Measurements from ENCODE around the gene RADX.

Gene RADX

DNA sequence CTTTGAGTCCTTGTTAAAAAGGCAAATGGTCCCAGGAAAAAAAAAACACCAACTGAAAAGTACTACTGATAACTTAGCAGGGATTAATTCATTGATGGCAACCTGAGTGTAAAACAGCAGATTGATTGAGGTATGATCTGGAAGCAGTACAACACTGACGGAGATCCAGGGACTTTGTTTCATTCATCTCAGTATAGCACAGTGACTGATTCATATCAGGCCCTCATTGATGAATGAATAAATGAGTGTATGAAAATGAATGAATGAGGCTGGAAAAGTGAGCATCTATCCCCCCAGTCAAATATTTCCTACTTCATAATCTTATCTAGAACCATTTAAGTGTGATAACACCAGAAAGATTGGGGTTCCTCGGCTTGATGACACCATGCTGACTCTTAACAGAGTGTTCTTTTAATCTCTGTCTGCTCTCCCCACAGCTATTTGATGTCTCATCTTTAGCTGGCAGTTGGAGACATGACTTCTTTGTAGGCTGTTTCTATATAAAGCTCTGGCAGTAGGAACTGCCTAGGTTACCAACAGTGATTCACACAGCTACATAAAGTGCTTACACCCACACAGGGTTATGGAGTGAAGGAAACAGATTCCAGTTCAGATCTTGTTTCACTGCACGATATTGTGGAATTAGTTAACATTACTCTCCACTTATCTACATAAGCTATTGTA is 96.1 kb downstream of the RADX start:
- ChIA-PET CTCF (interaction anchor here (0.6 kb wide), 1 partner anchor 28 kb away, joined by 3 read pairs; no protein-coding TSS in a partner anchor), POLR2A (interaction anchor here (1.0 kb wide), 1 partner anchor 19 kb away, joined by 3 read pairs; the partner anchor contains the start of gene RNF128)
- Histone ChIP-seq H3K4me3 (ENCODE audit: low read depth, low read length) (no peak overlapping the region), H3K36me3 (ENCODE audit: control insufficient read depth in 2 of 2, insufficient read depth in 1 of 2, low read length in 2 of 2) (no peaks in the 10 kb centered on the region; a peak in 1 of 3 replicates), H3K27ac (ENCODE audit: extremely low read depth, low read depth, low read length) (no peak overlapping the region), H3K9me3 (ENCODE audit: control insufficient read depth, insufficient read depth, low read depth, low read length) (no peaks in the 10 kb centered on the region), H3K4me1 (ENCODE audit: control insufficient read depth, insufficient read depth, low read length) (no peaks in the 10 kb centered on the region)
- TF ChIP-seq ZBTB7A (tag by site-specific recombination; IDR thresholded peaks at IDR 0.05; ENCODE audit: low read depth) (no peak), ZNF521 (tag by site-specific recombination; IDR thresholded peaks at IDR 0.05) (no peak), ZNF580 (tag by site-specific recombination; IDR thresholded peaks at IDR 0.05) (no peak), ZNF555 (tag by site-specific recombination; conservative IDR thresholded peaks at IDR 0.05) (no peak), MYNN (tag by site-specific recombination; IDR thresholded peaks at IDR 0.05; ENCODE audit: borderline replicate concordance) (no peak), ZNF514 (tag by site-specific recombination; IDR thresholded peaks at IDR 0.05) (no peak), PRDM10 (tag by site-specific recombination; IDR thresholded peaks at IDR 0.05) (no peak), ZBTB49 (tag by site-specific recombination; IDR thresholded peaks at IDR 0.05; ENCODE audit: low read depth) (no peak)
- TF ChIP-seq, protein P1, sequence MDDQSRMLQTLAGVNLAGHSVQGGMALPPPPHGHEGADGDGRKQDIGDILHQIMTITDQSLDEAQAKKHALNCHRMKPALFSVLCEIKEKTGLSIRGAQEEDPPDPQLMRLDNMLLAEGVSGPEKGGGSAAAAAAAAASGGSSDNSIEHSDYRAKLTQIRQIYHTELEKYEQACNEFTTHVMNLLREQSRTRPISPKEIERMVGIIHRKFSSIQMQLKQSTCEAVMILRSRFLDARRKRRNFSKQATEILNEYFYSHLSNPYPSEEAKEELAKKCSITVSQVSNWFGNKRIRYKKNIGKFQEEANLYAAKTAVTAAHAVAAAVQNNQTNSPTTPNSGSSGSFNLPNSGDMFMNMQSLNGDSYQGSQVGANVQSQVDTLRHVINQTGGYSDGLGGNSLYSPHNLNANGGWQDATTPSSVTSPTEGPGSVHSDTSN (CRISPR knock-in tag; IDR thresholded peaks at IDR 0.05), result no peak

DNA sequence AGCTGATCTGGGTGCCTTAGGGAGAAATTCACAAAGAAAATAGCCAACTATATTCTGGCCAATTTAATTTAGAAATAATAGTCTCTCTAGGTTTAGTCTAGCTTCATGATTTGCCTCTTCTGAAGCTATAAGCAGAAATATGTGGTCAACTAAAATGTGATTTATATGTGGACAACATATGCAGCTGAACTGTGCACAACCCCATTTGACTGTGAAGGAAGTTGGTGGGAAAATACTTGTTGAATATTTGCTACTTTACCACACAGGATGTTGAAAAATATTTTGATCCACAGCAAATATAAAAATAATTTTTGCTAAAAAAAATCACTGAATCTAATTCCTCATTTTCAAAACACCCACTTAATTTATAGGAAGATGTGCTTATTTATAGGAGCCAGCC is 99.0 kb downstream of the RADX start:
- H3K4me1 ChIP-seq (ENCODE audit: control insufficient read depth, insufficient read depth, low read length), result no peaks in the 10 kb centered on the region
- ChIA-PET CTCF (no interaction called here), POLR2A (no interaction called here)
- H3K36me3 ChIP-seq (ENCODE audit: control insufficient read depth in 2 of 2, insufficient read depth in 1 of 2, low read length in 2 of 2), result no peaks in the 10 kb centered on the region; a peak in 1 of 3 replicates
- no peak overlapping the region for H3K4me3 ChIP-seq (ENCODE audit: low read depth, low read length)
- no peak overlapping the region for H3K27ac ChIP-seq (ENCODE audit: extremely low read depth, low read depth, low read length)
- H3K9me3 ChIP-seq (ENCODE audit: control insufficient read depth, insufficient read depth, low read depth, low read length), result no peaks in the 10 kb centered on the region
- no peak for TF ChIP-seq ZNF211 (tag by site-specific recombination; IDR thresholded peaks at IDR 0.05; ENCODE audit: low read depth)
- TF ChIP-seq ZBTB7A (tag by site-specific recombination; IDR thresholded peaks at IDR 0.05; ENCODE audit: low read depth), result no peak
- no peak for TF ChIP-seq SP7 (tag by site-specific recombination; IDR thresholded peaks at IDR 0.05)
- TF ChIP-seq ZNF202 (tag by site-specific recombination; IDR thresholded peaks at IDR 0.05; ENCODE audit: borderline replicate concordance), result no peak
- TF ChIP-seq ZNF549 (tag by site-specific recombination; IDR thresholded peaks at IDR 0.05), result no peak
- no peak for TF ChIP-seq ZNF398 (tag by site-specific recombination; IDR thresholded peaks at IDR 0.05)
- no peak for TF ChIP-seq ZNF76 (tag by site-specific recombination; IDR thresholded peaks at IDR 0.05; ENCODE audit: borderline replicate concordance, low read depth)
- TF ChIP-seq ZBTB21 (tag by site-specific recombination; IDR thresholded peaks at IDR 0.05), result no peak
- TF ChIP-seq ZNF596 (tag by site-specific recombination; IDR thresholded peaks at IDR 0.05), result no peak
- TF ChIP-seq ZNF571 (tag by site-specific recombination; IDR thresholded peaks at IDR 0.05), result no peak
- no peak for TF ChIP-seq ZNF610 (tag by site-specific recombination; IDR thresholded peaks at IDR 0.05; ENCODE audit: borderline replicate concordance)
- TF ChIP-seq ZEB2 (tag by site-specific recombination; IDR thresholded peaks at IDR 0.05), result no peak
- no peak for TF ChIP-seq ZNF416 (tag by site-specific recombination; IDR thresholded peaks at IDR 0.05)
- no peak for TF ChIP-seq ZNF585B (tag by site-specific recombination; IDR thresholded peaks at IDR 0.05)
- TF ChIP-seq ZNF302 (tag by site-specific recombination; IDR thresholded peaks at IDR 0.05; ENCODE audit: low read depth), result no peak
